Iris pigment epithelial cell (primary cell): Measurements from ENCODE around the gene GDAP1L1.
A peak's percentile ranks its signal among the peaks of the same experiment; 100 is the strongest.
"Not testable (repeated sequence)": the region's sequence is repeated elsewhere in the genome, so short reads cannot be mapped to it uniquely, and the experiment has no call there.

ENCODE experiments used
- DNase-seq: peaks from one replicate; pipeline ENCODE4 v3.0.0-alpha.2; 2011; ENCODE audit warnings: low read depth

GDAP1L1 gene

DNA sequence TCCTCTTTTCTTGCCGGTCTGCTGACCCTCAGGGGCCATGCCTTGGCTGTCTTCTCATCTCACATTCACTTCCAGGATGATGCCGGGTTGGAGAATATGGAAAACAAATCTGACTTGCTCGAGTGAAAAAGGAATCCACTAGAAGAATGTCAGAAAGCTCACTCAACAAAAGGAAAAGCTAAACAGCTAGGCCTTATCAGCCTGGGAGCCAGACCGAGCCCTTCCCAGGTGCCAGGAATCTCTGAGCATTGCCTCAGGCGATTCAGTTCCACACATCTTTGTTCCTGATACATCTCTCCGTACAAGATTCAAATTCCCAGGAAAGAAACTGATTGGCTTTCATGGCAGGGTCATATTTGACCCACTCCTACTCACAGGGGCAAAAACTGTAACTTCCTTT lies 27.3 kb upstream of the GDAP1L1 start:
- DNase-seq, result no peak

DNA sequence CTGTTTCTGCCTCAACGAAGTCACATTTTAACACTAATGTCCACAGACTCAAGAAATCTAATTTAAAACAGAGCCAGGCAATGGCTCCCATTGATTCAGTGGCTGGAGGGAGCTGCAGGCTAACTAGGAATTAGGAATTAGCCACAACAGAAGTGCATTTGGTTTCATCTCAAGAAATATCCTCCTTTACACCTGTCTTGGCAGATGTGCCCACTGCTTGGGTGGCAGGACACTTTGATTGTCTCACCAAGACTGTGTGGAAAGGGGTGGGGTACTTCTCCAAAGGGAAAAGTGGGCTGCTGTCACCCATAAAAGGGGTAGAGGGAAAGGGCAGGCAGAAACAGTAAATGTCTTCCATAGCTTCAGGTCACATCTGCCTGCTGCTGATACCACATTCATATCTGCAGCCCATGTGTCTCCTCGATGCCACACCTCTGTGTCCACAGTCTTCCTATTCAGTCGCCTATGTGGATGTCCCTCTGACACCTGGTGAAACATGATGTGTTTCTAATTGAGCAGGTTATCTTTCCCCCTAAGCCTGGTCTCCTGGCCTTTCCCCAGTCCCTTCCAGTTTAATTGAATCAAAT lies 25.6 kb upstream of the GDAP1L1 start:
- DNase-seq, result no peak

DNA sequence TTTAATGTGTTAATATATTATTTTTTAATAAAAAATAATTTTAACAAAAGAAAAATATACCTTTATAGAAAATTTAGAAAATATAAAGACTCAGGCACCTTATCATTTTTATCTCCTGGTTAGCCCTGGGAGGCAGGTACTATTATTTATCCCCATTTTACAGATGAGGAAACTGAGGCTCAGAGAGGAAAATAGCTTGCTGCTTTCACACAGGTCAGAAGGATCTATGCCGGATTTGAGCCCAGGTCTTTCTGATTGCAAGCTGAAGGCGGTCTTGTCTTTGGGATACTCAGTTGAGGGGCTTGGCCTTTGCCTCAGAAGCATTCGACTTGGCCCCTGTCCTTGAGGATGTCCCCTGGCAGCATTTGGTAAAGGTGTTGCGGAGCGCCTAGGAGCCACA lies 25.1 kb upstream of the GDAP1L1 start:
- DNase-seq, result no peak

DNA sequence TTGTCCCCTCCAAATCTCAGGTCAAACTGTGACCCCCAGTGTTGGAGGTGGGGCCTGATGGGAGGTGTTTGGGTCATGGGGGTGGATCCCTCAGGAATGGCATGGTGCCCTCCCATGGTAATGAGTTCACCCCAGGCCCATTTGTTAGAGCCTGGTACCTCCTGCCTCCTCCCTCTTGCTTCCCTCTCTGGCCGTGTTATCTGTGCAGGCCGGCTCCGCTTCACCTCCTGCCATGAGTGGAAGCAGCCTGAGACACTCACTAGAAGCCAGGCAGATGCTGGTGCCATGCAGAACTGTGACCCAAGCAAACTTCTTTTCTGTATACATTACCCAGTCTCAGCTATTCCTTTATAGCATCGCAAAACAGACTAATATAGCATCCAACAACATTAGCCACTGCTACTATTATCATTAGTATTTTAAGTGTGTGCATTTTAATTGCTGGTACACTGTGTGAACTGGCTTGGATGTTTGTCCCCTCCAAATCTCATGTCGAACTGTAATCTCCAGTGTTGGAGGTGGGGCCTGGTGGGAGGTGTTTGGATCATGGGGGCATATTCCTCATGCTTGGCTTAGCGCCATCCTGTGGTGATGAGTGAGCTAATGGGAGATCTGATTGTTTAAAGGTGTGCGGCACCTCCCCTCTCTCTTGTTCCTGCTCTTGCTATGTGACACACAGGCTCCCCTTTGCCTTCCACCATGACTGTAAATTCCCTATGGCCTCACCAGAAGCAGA lies 24.3 kb upstream of the GDAP1L1 start:
- no peak for DNase-seq

- DNase-seq, result no peak
Measured at GRCh38 chr20:44223721-44224120, 23.4 kb upstream of the GDAP1L1 start.

DNA sequence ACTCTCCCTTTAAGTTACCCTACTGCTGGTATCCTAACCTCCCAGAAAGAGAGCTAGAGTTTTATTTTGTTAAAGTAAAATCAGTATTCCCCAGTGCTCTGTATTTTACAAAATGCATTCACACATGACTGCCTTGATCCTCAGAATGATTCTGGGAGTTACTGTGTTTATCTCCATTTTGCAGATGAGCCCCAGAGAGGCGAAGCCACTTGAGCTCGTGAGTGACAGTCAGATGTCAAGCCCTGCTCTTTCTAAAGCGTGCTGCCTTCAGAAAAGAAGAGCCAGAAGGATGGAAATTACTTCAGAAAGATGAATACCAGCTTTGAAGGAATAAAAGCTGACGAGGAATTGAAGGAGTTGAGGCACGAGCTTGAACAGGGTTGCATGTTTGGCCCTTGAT lies 22.5 kb upstream of the GDAP1L1 start:
- DNase-seq, result no peak

- DNase-seq, result no peak
Measured at GRCh38 chr20:44228465-44229258, 18.4 kb upstream of the GDAP1L1 start.

DNA sequence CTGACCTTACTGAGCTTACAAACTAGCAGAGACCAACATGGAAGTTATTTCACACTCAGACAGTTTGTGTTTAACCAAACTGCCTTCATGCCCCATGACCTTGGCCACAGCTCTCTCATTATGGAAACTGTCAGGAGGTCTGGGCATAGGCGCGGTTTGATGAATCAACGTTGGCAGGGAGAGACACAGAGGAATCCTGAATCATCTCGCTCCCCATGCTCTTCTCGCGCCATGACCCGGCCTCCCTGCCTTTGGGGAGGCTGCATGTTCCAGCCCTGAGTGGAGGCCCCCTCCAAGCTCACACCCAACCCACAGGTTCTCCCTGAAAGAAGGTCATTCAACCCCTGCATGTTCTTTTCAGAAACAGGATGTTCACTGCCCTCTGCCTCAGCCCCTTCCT lies 15.9 kb upstream of the GDAP1L1 start:
- no peak for DNase-seq

DNA sequence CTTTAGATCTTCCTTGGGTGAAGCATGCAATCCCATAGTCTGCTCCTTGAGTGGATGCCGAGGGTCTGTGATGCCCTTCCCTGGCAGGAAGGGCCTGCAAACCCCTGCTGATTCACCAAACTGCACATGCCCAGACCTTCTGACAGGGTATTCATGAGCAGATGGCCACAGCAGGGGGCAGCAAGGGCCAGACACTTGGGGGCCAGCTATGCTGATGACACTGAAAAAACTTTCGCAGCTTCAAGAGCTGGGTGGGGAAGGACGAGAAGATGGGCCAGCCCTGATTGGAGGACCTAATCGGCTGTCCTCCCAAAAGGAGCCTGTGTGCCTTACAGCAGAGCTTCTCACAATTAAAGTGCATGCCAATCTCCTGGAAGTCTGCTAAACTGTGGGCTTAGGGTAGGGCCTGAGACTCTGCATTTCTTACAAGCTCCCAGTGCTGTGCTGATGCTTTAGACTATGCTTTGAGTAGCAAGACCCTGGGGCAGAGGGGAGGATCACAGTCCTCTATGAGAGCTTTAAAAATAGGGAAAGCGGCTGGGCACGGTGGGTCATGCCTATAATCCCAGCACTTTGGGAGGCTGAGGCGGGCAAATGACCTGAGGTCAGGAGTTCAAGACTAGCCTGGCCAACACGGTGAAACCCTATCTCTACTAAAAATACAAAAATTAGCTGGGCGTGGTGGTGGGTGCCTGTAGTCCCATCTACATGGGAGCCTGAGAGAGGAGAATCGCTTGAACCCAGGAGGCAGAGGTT lies 15.2 kb upstream of the GDAP1L1 start:
- no peak for DNase-seq

DNA sequence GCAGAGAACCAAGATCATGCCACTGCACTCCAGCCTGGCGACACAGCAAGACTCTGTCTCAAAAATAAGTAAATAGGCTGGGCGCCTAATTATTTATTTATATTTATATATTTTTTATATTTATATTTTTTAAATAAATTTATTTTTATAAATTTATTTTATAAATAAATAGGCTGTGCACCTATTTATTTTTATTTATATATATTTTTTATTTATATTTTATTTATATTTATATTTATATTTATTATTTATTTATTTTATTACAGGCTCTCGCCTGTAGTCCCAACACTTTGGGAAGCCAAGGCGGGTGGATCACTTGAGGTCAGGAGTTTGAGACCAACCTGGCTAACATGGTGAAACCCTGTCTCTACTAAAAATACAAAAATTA lies 14.6 kb upstream of the GDAP1L1 start:
- not testable (repeated sequence) for DNase-seq

DNA sequence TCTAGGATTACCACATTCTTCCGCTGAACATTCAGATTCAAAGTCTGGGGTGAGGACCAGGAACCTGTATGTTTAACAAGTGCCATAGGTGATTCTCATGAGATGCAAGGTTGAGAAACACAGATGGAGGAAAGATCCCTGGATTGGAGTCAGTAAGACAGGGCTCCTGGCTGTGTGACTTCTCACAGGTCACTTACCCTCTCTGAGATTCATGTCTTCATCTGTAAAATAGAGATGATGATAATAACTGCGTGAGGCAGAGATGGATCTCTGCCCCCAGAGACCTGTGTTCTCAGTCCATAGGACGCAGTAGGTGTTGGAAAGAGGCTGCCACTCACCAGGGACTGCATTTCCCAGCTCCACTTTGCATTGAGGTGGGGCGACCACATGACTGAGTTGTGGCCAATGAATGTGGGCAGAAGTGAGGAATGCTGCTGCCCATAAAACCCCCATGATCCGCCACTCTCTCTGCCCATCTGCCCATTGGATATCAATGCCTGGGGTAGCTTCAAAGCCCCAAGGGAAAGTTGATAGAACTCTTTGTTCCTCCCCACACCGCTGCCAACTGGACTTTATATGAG lies 13.6 kb upstream of the GDAP1L1 start:
- no peak for DNase-seq

DNA sequence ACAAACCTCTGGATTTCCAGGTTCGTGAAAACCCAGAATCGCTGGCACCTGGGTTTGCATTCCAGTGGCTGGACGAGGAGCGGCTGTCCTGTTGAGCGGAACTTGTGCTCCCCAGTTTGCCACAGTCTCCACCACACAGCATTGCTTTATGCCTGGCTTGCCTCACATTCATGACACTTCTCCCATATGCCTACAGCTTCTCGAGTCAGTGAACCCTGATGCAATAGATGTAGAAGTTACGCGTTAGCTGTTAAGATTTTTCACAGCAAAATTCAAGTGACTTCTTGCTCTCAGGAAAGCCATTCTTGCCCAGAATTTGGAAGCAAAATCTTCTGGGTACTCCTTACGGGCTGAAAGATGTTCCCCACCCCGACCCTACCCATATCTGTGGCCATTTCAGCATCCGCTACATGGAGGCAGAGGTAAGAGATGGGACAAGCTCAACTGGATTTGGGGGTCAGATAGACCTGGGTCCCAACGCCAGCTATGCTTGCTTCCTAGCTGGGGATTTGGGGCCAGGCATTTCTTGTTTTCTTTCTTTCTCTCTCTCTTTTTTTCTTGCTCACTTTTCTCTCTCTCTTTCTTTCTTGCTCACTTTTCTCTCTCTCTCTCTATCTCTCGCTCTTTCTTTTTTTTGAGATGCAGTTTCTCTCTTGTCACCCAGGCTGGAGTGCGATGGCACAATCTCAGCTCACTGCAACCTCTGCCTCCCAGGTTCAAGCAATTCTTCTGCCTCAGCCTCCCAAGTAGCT lies 12.4 kb upstream of the GDAP1L1 start:
- no peak for DNase-seq

DNA sequence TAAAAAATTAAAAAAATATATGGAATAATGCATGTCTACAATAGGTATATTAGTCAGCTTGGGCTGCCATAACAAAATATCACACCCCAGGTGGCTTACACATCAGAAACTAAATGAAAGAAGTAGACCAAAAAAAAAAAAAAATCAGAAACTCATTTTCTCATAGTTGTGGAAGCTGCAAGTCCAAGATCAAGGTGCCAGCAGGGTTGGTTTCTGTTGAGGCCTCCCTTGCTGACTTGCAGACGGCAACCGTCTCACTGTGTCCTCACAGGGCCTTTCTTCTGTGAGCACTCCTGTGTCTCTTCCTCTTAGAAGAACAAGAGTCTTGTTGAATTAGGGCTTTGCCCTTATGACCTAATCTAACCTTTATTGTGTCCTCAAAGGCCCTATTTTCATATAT lies 11.4 kb upstream of the GDAP1L1 start:
- DNase-seq, result no peak

GRCh38 chr20:44236840-44237239 lies 10.3 kb upstream of the GDAP1L1 start:
- not testable (repeated sequence) for DNase-seq

DNA sequence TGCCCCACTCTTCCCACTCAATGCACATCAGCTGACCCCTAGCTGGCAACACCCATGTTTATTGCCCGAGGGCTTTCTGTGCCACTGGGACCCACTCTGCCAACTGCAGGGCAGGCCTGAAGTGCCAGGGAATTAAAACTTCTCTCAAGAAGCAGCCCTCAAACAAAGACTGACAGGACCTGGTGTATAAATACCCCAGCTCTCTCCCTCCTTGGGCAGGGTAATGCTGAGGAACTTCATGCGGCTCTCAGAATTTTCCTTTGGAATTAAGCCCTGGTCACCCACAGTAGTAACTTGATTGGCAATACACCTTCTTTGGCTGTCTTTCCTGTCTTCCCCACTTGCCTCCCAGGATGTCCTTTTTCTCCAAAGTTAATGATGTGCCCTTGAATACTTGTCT lies 5.3 kb upstream of the GDAP1L1 start:
- DNase-seq, result no peak

DNA sequence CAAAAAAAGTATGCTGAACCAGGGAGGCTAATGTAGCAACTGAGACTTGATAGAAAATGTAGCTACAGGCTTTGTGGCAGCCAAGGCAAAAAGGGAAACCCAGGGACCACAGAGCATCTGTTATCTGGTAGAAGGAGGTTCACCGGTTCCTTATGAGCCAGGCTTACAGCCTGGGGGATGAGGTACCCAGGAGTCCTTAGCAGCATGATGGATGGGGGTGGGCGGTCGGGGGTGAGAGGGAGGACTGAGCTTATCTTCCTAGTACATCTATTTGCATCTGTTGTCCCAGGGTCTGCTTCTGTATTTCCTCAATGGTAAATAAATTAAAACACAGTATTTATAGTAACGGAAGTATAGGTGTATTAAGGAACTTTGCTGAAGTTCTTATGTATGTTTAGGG lies 1.1 kb upstream of the GDAP1L1 start:
- no peak for DNase-seq

DNA sequence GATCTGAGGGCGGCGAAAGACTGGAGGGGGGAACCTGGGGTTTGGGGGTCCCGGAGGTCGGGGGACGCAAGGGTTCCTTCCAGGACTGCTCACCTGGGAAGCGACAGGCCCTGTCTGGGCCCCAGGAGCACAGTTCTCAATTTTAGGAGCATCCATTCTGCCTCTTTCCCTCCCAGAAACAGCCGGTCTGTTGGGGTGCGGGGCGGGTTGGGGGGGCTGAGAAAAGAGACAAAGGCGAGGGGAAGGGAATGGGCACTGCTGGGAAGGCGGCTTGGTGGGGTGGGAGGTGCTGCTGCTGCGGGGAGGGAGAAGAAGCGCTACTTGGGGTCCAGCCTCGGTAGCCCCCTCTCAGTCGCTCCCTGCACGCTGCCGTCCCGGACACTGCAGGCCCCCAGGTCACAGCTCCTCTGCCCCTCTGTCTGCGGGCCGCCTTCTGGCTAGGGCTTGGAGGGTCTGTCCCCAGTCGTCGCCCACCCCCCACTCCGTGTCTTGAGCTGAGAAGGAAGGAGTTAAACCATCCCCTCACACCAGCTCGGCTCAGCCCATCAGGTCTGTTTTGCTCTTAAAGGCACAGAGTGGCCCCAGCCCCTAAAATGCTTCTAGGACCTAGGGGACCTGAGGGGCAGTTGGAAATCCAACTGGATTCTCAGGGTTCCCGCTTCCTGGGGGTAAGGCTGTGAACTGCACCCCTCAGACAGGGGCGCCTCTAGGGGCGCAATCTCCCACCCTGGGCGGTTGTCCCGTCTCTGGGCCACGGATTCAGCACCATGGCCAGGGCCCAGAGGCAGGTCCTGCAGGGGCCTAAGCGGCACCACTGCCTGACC lies 690 bp downstream of the GDAP1L1 start:
- peak; percentile 25 for DNase-seq

GRCh38 chr20:44248410-44248759 lies 1.3 kb downstream of the GDAP1L1 start:
- DNase-seq, result no peak

- no peak for DNase-seq
Measured at GRCh38 chr20:44251284-44251683, 4.2 kb downstream of the GDAP1L1 start.

DNA sequence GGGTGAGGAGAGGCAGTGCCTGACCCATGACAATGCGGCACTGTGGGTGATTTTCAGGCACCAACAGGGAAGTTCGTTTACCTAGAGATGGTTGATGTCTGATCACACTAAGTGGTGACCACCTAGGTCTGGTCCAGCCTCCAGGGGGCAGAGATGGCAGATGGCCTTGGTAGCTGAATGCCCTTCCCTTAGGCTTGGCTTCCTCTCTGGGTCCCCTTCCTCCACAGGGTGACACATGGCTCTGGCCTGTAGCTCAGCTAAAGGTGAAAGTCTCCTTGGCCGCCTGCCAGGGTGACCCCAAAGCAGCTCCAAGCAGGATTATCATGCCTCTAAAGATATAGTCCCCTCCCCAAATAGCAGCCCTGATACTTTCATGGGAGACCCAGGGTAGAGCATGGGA lies 6.4 kb downstream of the GDAP1L1 start:
- DNase-seq, result no peak

DNA sequence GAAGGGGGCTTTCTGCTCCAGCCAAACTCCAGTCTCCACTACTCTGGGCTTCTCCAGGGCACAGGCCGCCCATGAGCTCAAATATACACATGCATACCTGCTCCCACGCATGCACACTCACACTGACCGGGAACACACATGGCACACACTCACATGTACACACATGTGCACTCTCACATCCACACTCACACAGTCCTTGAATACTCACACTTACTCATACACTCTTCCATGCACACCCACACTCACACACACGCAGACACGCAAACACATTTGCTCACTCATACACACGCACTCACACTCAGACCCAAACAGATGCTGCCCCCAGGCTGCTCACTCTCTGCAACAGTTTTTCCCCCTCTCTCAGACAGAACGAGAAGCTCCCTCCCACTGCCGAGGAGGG lies 7.0 kb downstream of the GDAP1L1 start:
- DNase-seq, result no peak
